HUES64 (cell line): ENCODE results near the gene DTX1.

Source experiments
- H3K27ac ChIP-seq: 2 replicates; pipeline ENCODE4 v1.7.0; 2013; ENCODE audit warnings: low read depth, low read length, inconsistent platforms
- H3K27me3 ChIP-seq: 2 replicates; pipeline ENCODE4 v1.6.1; 2013; ENCODE audit warnings: mild to moderate bottlenecking, low read length; ENCODE audit not compliant: insufficient read depth
- H3K36me3 ChIP-seq: 2 replicates; pipeline ENCODE4 v1.6.1; 2013; ENCODE audit warnings: mild to moderate bottlenecking, low read length; ENCODE audit not compliant: insufficient read depth
- H3K4me1 ChIP-seq: 2 replicates; pipeline ENCODE4 v1.6.1; 2013; ENCODE audit warnings: mild to moderate bottlenecking, low read length, moderate library complexity; ENCODE audit not compliant: insufficient read depth
- H3K4me3 ChIP-seq: 2 replicates; pipeline ENCODE4 v1.5.1; 2013; ENCODE audit warnings: mild to moderate bottlenecking, low read length, moderate library complexity
- H3K9ac ChIP-seq: 2 replicates; pipeline ENCODE4 v1.6.1; 2013; ENCODE audit warnings: mild to moderate bottlenecking, low read depth, low read length
- H3K9me3 ChIP-seq: 2 replicates; pipeline ENCODE4 v1.6.1; 2013; ENCODE audit warnings: low read depth, low read length; ENCODE audit not compliant: insufficient read depth
- WGBS: fragments of 150-250, 120-280 bp; methylation state at CpG from one replicate; pipeline ENCODE4 v1.1.7; 2013; ENCODE audit warnings: missing lambda C conversion rate; 5-methylcytosine and 5-hydroxymethylcytosine counted together

Gene DTX1

GRCh38 chr12:113098441-113099028, 42.0 kb downstream of the DTX1 start:
- whole genome bisulfite sequencing, result 39% methylated on average over 15 of the region's 15 CpGs
- H3K36me3 ChIP-seq, result no peaks in the 10 kb centered on the region
- H3K27ac ChIP-seq, result no peak overlapping the region
- no peak overlapping the region for H3K9ac ChIP-seq
- no peaks in the 10 kb centered on the region for H3K9me3 ChIP-seq
- H3K27me3 ChIP-seq, result no peaks in the 10 kb centered on the region
- H3K4me3 ChIP-seq, result no peak overlapping the region
- peaks cover 5% of the 10 kb centered on the region for H3K4me1 ChIP-seq

GRCh38 chr12:113099364-113099763, 42.8 kb downstream of the DTX1 start:
- Histone ChIP-seq H3K27me3 (no peaks in the 10 kb centered on the region), H3K4me1 (peaks cover 5% of the 10 kb centered on the region), H3K36me3 (no peaks in the 10 kb centered on the region), H3K9me3 (no peaks in the 10 kb centered on the region), H3K4me3 (no peak overlapping the region), H3K27ac (no peak overlapping the region), H3K9ac (no peak overlapping the region)

- 81% methylated on average over 12 of the region's 12 CpGs for WGBS
- H3K27me3 ChIP-seq, result no peaks in the 10 kb centered on the region
- H3K36me3 ChIP-seq, result no peaks in the 10 kb centered on the region
- no peaks in the 10 kb centered on the region for H3K9me3 ChIP-seq
- no peak overlapping the region for H3K27ac ChIP-seq
- no peak overlapping the region for H3K4me3 ChIP-seq
- peaks cover 5% of the 10 kb centered on the region for H3K4me1 ChIP-seq
- no peak overlapping the region for H3K9ac ChIP-seq
Measured at GRCh38 chr12:113099764-113100163, 43.2 kb downstream of the DTX1 start.

- 83% methylated on average over 10 of the region's 10 CpGs for WGBS
- Histone ChIP-seq H3K4me1 (peaks cover 5% of the 10 kb centered on the region), H3K36me3 (no peaks in the 10 kb centered on the region), H3K9ac (no peak overlapping the region), H3K27ac (no peak overlapping the region), H3K27me3 (no peaks in the 10 kb centered on the region), H3K9me3 (no peaks in the 10 kb centered on the region), H3K4me3 (no peak overlapping the region)
Measured at GRCh38 chr12:113101751-113102150, 45.2 kb downstream of the DTX1 start.

GRCh38 chr12:113102811-113103210, 46.3 kb downstream of the DTX1 start:
- 88% methylated on average over 4 of the region's 5 CpGs for WGBS
- Histone ChIP-seq H3K9ac (no peak overlapping the region), H3K4me3 (no peak overlapping the region), H3K27ac (no peak overlapping the region), H3K9me3 (no peaks in the 10 kb centered on the region), H3K4me1 (peaks cover 4% of the 10 kb centered on the region), H3K36me3 (no peaks in the 10 kb centered on the region), H3K27me3 (no peaks in the 10 kb centered on the region)

DNA sequence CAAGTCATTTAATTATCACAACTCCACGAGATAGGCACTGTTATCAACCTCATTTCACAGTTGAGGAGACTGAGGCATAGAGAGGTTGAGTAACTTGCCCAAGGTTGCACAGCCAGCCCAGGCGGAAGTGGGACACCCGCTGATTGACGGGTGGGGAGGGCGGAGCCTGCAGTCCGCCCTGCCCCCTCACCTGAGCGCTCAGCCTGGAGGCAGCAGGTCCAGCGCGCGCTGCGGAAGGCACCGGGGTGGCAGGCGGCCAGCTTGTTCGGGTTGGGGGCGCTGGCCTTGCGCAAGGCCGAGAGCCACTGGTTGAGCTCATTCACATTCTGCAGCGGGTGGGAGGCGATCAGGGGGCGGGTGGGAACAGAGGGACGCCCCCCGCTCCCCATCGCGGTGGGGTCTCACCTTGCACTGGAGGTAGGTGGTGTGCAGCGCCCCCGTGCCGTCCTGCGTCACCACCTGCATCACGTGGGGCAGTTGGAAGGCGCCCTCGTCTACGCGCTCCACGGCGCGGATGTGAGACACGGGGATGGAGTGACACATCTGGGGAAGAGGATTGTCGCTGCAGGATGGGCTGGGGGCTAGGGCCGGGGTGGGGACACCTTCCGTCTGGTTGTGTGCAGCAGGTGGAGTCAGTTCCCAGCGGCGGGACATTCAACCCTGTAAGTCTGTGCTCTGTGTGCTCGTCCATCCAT, 47.4 kb downstream of the DTX1 start:
- Histone ChIP-seq H3K27me3 (no peaks in the 10 kb centered on the region), H3K4me3 (peak overlapping the region; percentile 49), H3K36me3 (no peaks in the 10 kb centered on the region), H3K9me3 (no peaks in the 10 kb centered on the region), H3K9ac (peak overlapping the region; percentile 34; the same call in 1 of the 2 replicates), H3K4me1 (no peaks in the 10 kb centered on the region), H3K27ac (no peak overlapping the region)
- 5% methylated on average over 43 of the region's 43 CpGs for WGBS

DNA sequence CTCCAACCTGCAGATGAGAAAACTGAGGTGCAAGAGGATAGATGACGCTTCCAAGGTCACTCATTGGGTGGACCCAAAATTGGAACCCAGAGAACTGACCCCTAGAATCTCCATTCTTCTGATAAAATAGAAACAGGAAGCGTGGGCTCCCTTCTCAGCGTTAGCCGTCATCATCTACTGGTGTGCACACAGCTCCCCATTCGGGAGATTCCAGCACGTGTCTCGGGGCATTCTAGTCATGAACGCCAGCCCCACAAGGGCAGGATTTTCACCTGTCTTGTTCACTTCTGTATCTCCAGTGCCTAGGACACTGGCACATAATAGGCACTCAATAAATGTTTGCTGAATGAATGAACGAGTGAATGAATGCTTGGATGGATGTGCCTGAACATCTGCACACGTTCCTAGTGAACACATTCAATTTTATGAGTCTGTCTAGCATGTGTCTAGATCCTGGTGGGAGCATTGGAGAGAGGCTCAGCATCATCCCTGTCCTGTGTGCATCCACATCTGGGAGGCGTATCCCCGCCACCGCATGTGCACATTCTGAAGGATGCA, 48.5 kb downstream of the DTX1 start:
- Histone ChIP-seq H3K9ac (no peak overlapping the region), H3K9me3 (no peaks in the 10 kb centered on the region), H3K36me3 (no peaks in the 10 kb centered on the region), H3K27me3 (no peaks in the 10 kb centered on the region), H3K4me3 (no peak overlapping the region), H3K4me1 (no peaks in the 10 kb centered on the region), H3K27ac (no peak overlapping the region)
- 91% methylated on average over 13 of the region's 13 CpGs for WGBS

DNA sequence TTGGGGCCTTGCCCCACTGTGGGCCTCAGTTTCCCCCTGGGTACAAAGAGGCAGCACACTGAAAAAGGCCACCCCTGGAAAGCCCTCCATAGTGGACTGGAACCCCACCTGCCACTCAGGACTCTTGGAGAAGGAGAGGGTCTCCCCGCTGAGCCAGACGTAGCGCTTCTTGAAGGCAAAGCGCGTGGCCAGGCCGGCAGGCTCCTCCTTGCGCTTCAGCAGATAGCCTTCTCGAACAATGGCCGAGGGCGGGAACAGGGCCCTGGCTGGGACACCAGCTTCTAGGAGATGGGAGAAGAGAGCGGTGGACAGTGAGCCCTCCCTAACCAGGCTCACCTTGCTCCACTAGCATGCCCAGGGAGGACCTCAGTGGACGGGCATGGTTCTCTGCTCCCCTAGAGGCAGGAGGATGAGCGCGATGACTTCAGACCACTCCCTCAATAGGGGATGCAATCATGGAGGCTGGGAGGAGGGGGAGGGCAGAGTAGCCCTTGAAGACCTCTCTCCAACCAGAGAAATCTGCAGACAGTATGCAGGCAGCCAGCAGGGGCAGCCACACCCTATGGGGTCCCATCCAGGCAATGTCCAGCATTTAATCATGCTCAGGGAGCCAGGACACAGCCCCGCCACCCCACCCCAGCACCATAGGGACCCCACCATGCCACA, 49.2 kb downstream of the DTX1 start:
- Histone ChIP-seq H3K36me3 (no peaks in the 10 kb centered on the region), H3K27me3 (no peaks in the 10 kb centered on the region), H3K27ac (no peak overlapping the region), H3K4me1 (no peaks in the 10 kb centered on the region), H3K9ac (no peak overlapping the region), H3K9me3 (no peaks in the 10 kb centered on the region), H3K4me3 (no peak overlapping the region)
- WGBS, result 81% methylated on average over 15 of the region's 15 CpGs

GRCh38 chr12:113106361-113106760, 49.8 kb downstream of the DTX1 start:
- Histone ChIP-seq H3K27me3 (no peaks in the 10 kb centered on the region), H3K9ac (no peak overlapping the region), H3K4me3 (no peak overlapping the region), H3K9me3 (no peaks in the 10 kb centered on the region), H3K27ac (no peak overlapping the region), H3K4me1 (no peaks in the 10 kb centered on the region), H3K36me3 (no peaks in the 10 kb centered on the region)
- 77% methylated on average over 1 of the region's 1 CpG for WGBS

DNA sequence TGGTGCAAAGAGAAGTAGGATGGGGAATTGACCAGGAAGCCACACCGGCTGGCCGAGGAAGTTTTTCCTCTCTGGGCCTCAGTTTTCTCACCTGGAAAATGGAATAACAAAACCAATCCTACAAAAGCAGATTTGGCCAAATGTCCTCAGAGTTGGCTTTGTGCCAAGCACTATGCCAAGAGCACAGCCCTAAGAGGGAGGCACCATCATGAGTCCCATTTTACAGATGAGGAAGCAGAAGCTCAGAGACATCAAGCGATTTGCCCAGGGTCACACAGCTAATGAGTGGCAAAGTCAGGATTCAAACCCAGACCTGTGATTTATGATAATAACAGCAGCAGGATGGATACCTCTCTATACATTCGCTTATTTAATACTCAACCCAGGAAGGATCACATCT, 51.8 kb downstream of the DTX1 start:
- WGBS, result 99% methylated on average over 4 of the region's 4 CpGs
- H3K9me3 ChIP-seq, result no peaks in the 10 kb centered on the region
- no peaks in the 10 kb centered on the region for H3K36me3 ChIP-seq
- H3K27me3 ChIP-seq, result no peaks in the 10 kb centered on the region
- H3K9ac ChIP-seq, result no peak overlapping the region
- no peak overlapping the region for H3K4me3 ChIP-seq
- H3K4me1 ChIP-seq, result no peaks in the 10 kb centered on the region
- no peak overlapping the region for H3K27ac ChIP-seq

GRCh38 chr12:113109360-113109759, 52.8 kb downstream of the DTX1 start:
- H3K27ac ChIP-seq, result no peak overlapping the region

More at GRCh38 chr12:113109360-113109759, 52.8 kb downstream of the DTX1 start:
- H3K4me1 ChIP-seq, result no peaks in the 10 kb centered on the region
- H3K9ac ChIP-seq, result no peak overlapping the region
- 94% methylated on average over 5 of the region's 5 CpGs for WGBS
- no peaks in the 10 kb centered on the region for H3K9me3 ChIP-seq
- H3K36me3 ChIP-seq, result no peaks in the 10 kb centered on the region
- no peak overlapping the region for H3K4me3 ChIP-seq
- no peaks in the 10 kb centered on the region for H3K27me3 ChIP-seq
